ENCODE results near the gene IL1RN.

GRCh38 chr2:113079131-113079530 is 48.3 kb upstream of the IL1RN start:
- TF ChIP-seq CTCF (IDR thresholded peaks at IDR 0.05; ENCODE audit: poor library complexity, severe bottlenecking) (no peak), SMC3 (conservative IDR thresholded peaks at IDR 0.05; ENCODE audit: poor library complexity) (no peak), REST (IDR thresholded peaks at IDR 0.05; ENCODE audit: borderline replicate concordance) (no peak), EP300 (conservative IDR thresholded peaks at IDR 0.05; ENCODE audit: poor library complexity, severe bottlenecking) (no peak)

All from neural cell (in vitro differentiated cells).